HG02852 (cell line): ENCODE measurements around the gene ADAR.

ENCODE experiments used
- ATAC-seq: cut with Tn5 transposase; IDR thresholded peaks from one replicate; pipeline ENCODE4 v1.9.1; 2021; ENCODE audit warnings: mild to moderate bottlenecking, moderate library complexity; ENCODE audit not compliant: unreplicated experiment

Gene ADAR

GRCh38 chr1:154584267-154584994 lies 23.6 kb downstream of the ADAR start:
- ATAC-seq: no peak

DNA sequence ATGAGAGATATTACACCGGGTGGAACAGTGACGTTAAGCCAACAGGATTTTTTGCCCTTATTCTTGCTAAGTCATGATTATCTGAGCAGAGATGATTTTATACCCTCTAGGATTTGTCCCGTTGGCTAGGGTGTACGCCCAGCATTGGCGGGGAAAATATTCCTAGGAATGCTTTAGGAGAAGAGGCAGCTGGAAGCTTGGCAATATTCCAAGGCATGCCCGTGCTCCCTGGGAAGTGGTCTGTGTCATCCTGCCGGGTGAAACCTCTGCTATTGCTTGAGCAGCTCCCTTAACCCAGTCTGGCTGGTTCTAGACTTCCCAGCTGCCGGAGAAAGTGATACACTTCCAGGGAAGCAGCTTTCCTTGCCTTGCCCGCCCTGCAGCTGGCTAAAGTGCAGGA lies 24.2 kb downstream of the ADAR start:
- ATAC-seq: no peak

GRCh38 chr1:154582885-154583284 lies 25.1 kb downstream of the ADAR start:
- no peak for ATAC-seq

DNA sequence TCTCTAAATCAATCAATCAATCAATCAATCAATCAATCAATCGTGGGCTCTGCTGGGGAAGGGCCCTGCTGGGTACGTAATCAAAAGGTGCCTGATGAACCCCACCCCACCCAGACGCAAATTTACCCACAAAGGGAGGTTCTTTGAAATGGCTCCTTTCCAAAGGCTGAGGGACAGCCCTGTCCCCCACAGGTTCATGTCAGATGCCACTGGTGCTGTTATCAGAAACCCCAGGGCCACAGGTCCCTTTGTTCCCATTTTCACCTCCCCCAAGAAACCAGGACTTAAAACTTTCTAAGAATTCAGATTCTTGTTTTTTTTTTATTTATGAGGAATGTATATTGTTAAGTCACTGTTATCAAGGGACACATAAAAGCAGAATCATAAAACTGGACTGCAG lies 26.2 kb downstream of the ADAR start:
- no peak for ATAC-seq

DNA sequence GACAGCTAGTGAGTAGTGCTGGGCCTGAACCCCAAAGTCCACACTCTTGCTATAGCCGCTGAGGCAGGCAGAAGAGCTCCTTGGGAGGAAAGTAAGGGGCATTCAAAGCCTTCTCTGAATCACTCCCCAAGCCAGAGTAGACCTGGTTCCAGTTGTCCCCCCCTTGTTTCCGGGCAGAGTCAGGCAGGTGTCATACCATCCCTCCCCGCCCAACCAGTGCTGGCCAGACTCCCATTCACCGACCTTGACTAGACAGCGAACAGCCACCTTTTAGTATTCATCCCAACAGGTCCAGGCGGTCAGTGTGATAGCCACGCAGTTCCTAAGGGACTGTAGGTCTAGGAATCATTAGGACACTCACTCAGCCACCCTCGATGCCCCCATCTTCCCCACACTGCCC lies 28.6 kb downstream of the ADAR start:
- ATAC-seq: no peak

GRCh38 chr1:154578058-154578418 lies 29.9 kb downstream of the ADAR start:
- ATAC-seq: no peak

DNA sequence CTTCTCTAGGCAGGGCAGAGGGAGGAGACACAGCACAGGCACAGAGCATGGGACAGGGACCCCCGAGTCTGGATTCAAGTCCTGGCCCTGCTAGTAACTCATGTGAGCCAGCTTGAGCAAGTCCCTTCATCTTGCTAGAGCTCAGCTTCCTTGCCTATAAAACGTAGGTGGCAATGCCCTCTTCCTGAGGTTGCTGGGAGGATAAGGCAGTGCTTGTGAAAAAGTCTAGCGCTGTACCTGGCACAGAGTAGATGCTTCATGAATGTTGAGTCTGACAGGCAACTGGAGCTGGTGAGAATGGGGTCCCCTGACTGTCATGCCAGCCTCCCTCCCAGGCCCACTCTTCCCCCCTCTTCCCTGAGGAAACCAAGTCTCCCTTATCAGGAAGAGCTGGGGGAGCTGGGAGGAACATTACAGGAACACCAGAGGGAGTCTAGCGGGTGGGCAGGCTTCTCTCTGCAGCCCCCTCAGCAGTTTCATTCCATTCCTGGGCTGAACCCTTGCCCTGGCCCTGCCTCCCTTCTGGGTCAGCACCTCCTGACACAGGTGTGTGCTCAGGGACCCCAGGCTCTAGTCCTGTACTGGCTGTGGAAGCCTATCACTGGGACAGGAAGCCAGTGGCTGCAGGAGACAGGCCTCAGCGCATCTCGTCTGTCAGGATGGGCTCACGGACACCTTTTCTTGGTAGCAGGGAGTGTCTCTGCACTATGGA lies 30.5 kb downstream of the ADAR start:
- ATAC-seq: no peak

- ATAC-seq: no peak
Observed at GRCh38 chr1:154575951-154576566, 31.9 kb downstream of the ADAR start.

- no peak for ATAC-seq
Observed at GRCh38 chr1:154575147-154575927, 32.6 kb downstream of the ADAR start.

DNA sequence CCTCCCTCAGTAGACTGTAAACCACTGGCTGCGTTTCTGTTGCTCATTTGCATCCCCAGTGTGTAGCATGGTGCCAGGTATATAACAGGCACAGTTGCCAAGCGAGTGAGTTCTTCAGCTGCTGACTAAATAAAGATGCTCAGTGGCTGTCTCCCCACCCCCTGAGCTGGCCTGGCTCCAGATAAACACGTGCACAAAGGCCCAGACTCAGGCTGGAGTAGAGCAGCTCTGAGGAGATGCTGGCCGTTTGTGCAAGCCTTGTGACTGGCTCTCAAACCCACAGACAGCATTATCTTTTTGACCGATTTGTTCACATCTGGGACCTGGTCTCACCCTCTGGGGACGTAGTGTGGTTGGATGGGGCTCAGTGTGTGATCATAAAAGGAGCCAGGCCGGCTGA lies 33.3 kb downstream of the ADAR start:
- no peak for ATAC-seq

GRCh38 chr1:154573168-154573510 lies 34.8 kb downstream of the ADAR start:
- no peak for ATAC-seq

DNA sequence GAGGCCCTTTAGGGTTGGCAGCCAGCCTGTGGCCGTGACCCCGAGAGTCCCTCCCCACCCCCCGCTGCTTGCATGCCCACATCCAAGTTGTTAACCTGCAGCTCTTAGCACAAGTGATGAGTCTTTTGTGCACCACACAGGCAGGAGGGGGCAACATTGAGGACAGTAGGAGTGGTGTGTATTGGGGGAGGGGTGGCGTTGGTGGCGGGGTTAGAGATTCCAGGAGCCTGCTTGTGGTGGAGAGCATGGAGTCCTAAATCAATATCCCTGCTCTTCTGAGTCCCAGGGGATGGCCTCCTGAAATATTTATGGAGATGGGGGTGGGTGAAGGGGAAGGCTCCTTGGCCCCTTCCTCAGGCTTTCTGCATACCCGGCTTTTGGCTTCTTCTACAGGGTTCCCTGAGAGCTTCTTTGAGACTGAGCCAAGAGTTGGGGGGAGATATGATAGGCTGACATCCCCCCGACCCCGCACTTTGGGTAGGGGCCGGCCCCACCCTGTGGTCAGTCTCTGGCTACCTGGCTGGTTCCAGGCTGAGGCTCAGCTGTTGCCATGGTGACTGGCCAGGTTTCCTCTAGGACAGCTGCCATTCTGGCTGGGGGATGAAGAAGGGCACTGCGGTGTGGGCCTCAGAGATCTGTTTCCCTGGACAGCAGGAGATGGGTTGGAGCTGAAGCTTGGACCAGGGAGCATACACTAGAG lies 35.4 kb downstream of the ADAR start:
- ATAC-seq: no peak

DNA sequence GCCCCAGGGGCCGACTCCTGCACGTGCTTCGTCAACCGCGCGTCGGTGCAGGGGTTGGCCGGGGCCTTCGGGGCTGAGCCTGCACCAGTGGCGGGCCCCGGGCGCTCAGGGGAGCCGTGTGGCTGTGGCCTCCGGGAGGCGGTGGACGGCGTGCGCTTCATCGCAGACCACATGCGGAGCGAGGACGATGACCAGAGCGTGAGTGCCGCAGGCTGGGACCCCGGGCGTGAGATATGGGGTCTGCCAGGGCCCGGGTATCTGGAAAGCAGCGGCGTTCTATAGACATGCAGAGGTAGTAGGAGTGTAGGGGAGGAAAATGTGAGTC lies 36.1 kb downstream of the ADAR start:
- no peak for ATAC-seq

GRCh38 chr1:154571244-154571963 lies 36.6 kb downstream of the ADAR start:
- ATAC-seq: no peak

- ATAC-seq: no peak
Observed at GRCh38 chr1:154568157-154568815, 39.7 kb downstream of the ADAR start.

DNA sequence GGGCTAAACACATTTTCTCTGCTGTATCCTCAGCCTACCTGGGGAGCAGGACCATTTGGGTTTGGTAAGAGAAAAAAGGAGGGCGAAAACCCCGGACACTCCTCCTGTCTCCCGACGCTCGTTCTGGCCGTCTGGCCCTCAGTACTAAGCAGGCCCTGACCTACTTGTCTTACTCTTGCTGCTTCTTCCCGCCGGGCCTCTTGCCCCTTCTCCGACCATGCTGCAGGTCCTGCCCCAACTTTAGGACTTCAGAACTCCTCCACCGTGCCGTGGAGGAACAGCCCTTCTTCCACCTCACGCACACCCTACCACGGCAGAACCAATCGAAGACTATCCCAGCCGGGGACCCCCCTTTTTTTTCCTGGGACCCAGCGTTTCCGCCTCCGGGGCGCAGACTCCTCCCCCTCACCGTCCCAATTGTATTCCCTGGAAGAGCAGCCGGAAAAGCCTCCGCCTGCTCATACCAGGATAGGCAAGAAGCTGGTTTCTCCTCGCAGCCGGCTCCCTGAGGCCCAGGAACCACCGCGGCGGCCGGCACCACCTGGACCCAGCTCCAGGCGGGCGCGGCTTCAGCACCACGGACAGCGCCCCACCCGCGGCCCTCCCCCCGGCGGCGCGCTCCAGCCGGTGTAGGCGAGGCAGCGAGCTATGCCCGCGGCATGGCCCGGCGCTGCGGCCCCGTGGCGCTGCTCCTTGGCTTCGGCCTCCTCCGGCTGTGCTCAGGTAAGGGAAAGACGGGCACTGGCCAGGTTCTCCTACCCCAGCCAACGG lies 40.4 kb downstream of the ADAR start, which contains the start of gene CHRNB2:
TSS of gene CHRNB2 (plus strand) at position 393 of the 771 bp plus-strand sequence. CDS start at position 660, 267 bp downstream.
- ATAC-seq: peak; percentile 52

DNA sequence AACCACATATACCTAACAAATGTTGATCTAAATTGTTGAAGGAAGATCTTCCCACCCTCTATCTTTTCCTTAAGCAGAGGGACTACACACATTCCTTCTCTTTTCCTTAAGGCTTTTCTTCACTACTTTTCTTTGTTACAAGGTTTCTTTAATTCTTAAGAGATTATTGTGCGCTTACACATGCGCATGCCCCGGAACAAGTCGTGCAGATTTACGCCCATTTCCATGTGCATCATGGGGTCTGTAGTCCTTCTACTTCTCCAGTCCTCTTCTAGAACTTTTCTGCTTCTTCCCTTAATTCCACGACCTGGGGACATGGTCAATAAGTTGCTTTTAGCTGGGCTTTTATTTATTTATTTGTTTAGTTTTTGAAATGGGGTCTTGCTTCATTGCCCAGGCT lies 42.1 kb downstream of the ADAR start:
- ATAC-seq: no peak

- ATAC-seq: no peak
Observed at GRCh38 chr1:154559466-154560044, 48.4 kb downstream of the ADAR start.
